ENCODE measurements around the gene IPCEF1. TPM values are rescaled to one million over a fixed set of nuclear protein-coding genes. Genes with fewer than 3 reads are reported as not detected.

Gene IPCEF1
- polyA plus RNA-seq, 2 of the 4 experiments (the other 2 are of a cell fraction): 0.01 TPM; not detected in 1

- FAIRE-seq (no peak), DNase-seq (ENCODE audit: low read depth in 1 of 2, low spot score in 1 of 2) (no peak), ATAC-seq (no peak)
- H3K9me3 ChIP-seq: no peaks in the 10 kb centered on the region
- ChIA-PET CTCF (no interaction called here), POLR2A (no interaction called here)
- 34% methylated on average over 6 of the region's 6 CpGs for WGBS (ENCODE audit: missing lambda C conversion rate)
- no peak overlapping the region for H3K27ac ChIP-seq
- TF ChIP-seq E2F6 (IDR thresholded peaks at IDR 0.05; ENCODE audit: borderline replicate concordance, low read depth) (no peak), HES2 (IDR thresholded peaks at IDR 0.05) (no peak), HOXB13 (CRISPR knock-in tag; IDR thresholded peaks at IDR 0.05; ENCODE audit: low read depth) (no peak)
- no peak overlapping the region for H3K4me3 ChIP-seq
- H3K4me1 ChIP-seq: no peaks in the 10 kb centered on the region
- no peak overlapping the region for H3K4me2 ChIP-seq
Observed at GRCh38 chr6:154218301-154218700, 138.3 kb downstream of the IPCEF1 start.

DNA sequence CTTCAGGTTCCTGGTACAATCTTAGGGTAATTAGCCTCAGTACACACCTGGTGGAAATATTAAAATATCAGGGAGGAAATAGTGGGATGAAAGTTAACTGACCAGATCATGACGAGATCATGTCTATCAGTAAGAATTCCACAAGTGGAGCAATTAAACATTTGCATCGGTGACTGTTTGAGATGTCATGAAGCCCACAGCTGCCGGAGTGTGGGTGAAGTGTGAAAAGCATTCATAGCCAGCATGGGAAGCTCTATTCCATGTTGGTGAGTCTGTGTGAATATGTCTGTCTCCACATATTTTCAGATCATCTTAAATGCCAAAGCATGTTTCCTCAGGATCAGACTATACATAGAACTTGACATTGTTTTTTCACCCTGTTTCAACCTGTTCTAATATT lies 142.8 kb downstream of the IPCEF1 start:
- FAIRE-seq: no peak

DNA sequence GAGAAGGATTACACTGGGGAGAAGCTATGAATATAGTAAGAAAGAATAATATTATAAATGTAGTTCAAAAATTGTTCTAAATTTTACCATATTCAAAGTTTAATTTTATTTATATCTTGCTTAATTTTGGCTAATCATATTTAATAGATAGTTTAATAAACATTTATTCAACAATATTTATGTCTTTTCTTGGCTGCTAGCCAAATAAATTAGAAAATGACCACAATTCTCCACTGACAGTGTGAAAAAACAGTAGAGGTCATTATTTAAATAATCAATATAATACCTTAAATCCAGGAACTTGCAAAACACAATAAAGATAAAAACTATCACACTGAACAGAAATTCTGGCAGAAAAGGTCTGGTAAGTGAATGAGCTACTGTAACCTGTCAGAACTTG lies 145.9 kb downstream of the IPCEF1 start:
- DNase-seq (ENCODE audit: low read depth in 1 of 2, low spot score in 1 of 2) (no peak), ATAC-seq (no peak), FAIRE-seq (no peak)
- no peak overlapping the region for H3K4me3 ChIP-seq
- no peaks in the 10 kb centered on the region for H3K9me3 ChIP-seq
- no peak overlapping the region for H3K27ac ChIP-seq
- H3K4me1 ChIP-seq: no peaks in the 10 kb centered on the region
- TF ChIP-seq, protein P1, sequence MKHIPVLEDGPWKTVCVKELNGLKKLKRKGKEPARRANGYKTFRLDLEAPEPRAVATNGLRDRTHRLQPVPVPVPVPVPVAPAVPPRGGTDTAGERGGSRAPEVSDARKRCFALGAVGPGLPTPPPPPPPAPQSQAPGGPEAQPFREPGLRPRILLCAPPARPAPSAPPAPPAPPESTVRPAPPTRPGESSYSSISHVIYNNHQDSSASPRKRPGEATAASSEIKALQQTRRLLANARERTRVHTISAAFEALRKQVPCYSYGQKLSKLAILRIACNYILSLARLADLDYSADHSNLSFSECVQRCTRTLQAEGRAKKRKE (CRISPR knock-in tag; IDR thresholded peaks at IDR 0.05; ENCODE audit: low read depth): no peak
- TF ChIP-seq HES2 (IDR thresholded peaks at IDR 0.05) (no peak), EHMT2 (IDR thresholded peaks at IDR 0.05; ENCODE audit: low read depth) (no peak), MAFK (IDR thresholded peaks at IDR 0.05; ENCODE audit: partially characterized antibody) (no peak)
- ChIA-PET CTCF (interaction anchor here (0.9 kb wide), 1 partner anchor 50 kb away, joined by 3 read pairs; no protein-coding TSS in a partner anchor), POLR2A (no interaction called here)
- H3K4me2 ChIP-seq: no peak overlapping the region

More for the DNA sequence above, 142.8 kb downstream of the IPCEF1 start:
- TF ChIP-seq CBX8 (IDR thresholded peaks at IDR 0.05) (no peak), HES2 (IDR thresholded peaks at IDR 0.05) (no peak), CHD2 (IDR thresholded peaks at IDR 0.05; ENCODE audit: low read length, partially characterized antibody) (no peak), CEBPB (IDR thresholded peaks at IDR 0.05) (no peak), EHMT2 (IDR thresholded peaks at IDR 0.05; ENCODE audit: low read depth) (no peak), ZC3H11A (IDR thresholded peaks at IDR 0.05) (no peak), SREBF2 (IDR thresholded peaks at IDR 0.05) (no peak), ESRRA (IDR thresholded peaks at IDR 0.05; ENCODE audit: borderline replicate concordance, low read length) (no peak), TFCP2L1 (CRISPR knock-in tag; IDR thresholded peaks at IDR 0.05) (no peak), EHF (CRISPR knock-in tag; IDR thresholded peaks at IDR 0.05) (no peak), FOXS1 (CRISPR knock-in tag; IDR thresholded peaks at IDR 0.05) (no peak), ZSCAN20 (CRISPR knock-in tag; IDR thresholded peaks at IDR 0.05) (no peak), HOXA7 (CRISPR knock-in tag; IDR thresholded peaks at IDR 0.05) (no peak)
- TF ChIP-seq, protein P2, sequence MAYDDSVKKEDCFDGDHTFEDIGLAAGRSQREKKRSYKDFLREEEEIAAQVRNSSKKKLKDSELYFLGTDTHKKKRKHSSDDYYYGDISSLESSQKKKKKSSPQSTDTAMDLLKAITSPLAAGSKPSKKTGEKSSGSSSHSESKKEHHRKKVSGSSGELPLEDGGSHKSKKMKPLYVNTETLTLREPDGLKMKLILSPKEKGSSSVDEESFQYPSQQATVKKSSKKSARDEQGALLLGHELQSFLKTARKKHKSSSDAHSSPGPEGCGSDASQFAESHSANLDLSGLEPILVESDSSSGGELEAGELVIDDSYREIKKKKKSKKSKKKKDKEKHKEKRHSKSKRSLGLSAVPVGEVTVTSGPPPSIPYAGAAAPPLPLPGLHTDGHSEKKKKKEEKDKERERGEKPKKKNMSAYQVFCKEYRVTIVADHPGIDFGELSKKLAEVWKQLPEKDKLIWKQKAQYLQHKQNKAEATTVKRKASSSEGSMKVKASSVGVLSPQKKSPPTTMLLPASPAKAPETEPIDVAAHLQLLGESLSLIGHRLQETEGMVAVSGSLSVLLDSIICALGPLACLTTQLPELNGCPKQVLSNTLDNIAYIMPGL (CRISPR knock-in tag; IDR thresholded peaks at IDR 0.05; ENCODE audit: borderline replicate concordance): no peak
- no peak overlapping the region for H3K4me3 ChIP-seq
- ATAC-seq: no peak
- WGBS (ENCODE audit: missing lambda C conversion rate): 78% methylated on average over 3 of the region's 3 CpGs
- POLR2A ChIA-PET: no interaction called here
- H3K4me2 ChIP-seq: no peak overlapping the region
- no peaks in the 10 kb centered on the region for H3K4me1 ChIP-seq
- DNase-seq (ENCODE audit: low read depth in 1 of 2, low spot score in 1 of 2): no peak
- no peak overlapping the region for H3K27ac ChIP-seq
- no peaks in the 10 kb centered on the region for H3K9me3 ChIP-seq
- CTCF ChIA-PET: no interaction called here
